Keratinocyte (primary cell): ENCODE data around the gene PLCL2. TPM values are rescaled to one million over a fixed set of nuclear protein-coding genes. Genes with fewer than 3 reads are reported as not detected.

Source experiments
- DNase-seq: peaks from one replicate; pipeline ENCODE4 v3.0.0-alpha.2; 2011; ENCODE audit warnings: low read depth, missing footprints, low spot score
- FAIRE-seq: peaks from 2 replicates; lab custom pipeline; 2011; peaks lifted over from hg19 to GRCh38; lab: Jason Lieb, UNC
- H2AFZ ChIP-seq: 2 replicates; pipeline ENCODE4 v1.6.0; 2012; ENCODE audit warnings: low read length, control low read depth, inconsistent platforms; ENCODE audit not compliant: control insufficient read depth
- H3K27ac ChIP-seq: 2 replicates; pipeline ENCODE4 v1.5.1; 2011; ENCODE audit warnings: low read length; ENCODE audit not compliant: control insufficient read depth, insufficient read depth
- H3K27me3 ChIP-seq: 3 replicates; pipeline ENCODE4 v1.6.0; 2011; ENCODE audit warnings: low read length; ENCODE audit not compliant: control insufficient read depth, insufficient read depth; ENCODE audit errors: extremely low read depth
- H3K36me3 ChIP-seq, 2 experiments: 2 replicates in 1 of 2; 3 replicates in 1 of 2; pipeline ENCODE4 v1.5.1; 2011; ENCODE audit warnings: low read length in 2 of 2, mild to moderate bottlenecking in 1 of 2; ENCODE audit not compliant: control insufficient read depth in 2 of 2, insufficient read depth in 2 of 2; ENCODE audit errors: extremely low read depth in 1 of 2
- H3K4me1 ChIP-seq: 3 replicates; pipeline ENCODE4 v1.5.1; 2011; ENCODE audit warnings: low read length; ENCODE audit not compliant: control insufficient read depth, insufficient read depth; ENCODE audit errors: extremely low read depth
- H3K4me2 ChIP-seq: 3 replicates; pipeline ENCODE4 v1.6.0; 2011; ENCODE audit warnings: low read depth, low read length; ENCODE audit not compliant: control insufficient read depth, insufficient read depth; ENCODE audit errors: extremely low read depth
- H3K4me3 ChIP-seq, 3 experiments: fragments of 200-600 bp in 1 of 3; sonication (generic) in 1 of 3; 2 replicates in 2 of 3; 3 replicates in 1 of 3; pipeline ENCODE4 v1.5.1; 2011 to 2016; ENCODE audit warnings: low read length in 3 of 3, mild to moderate bottlenecking in 3 of 3, control low read depth in 2 of 3, inconsistent platforms in 1 of 3, low read depth in 1 of 3, mixed read lengths in 1 of 3, mixed run types in 1 of 3, moderate library complexity in 1 of 3; ENCODE audit not compliant: control insufficient read depth in 2 of 3, insufficient read depth in 2 of 3; ENCODE audit errors: extremely low read depth in 1 of 3
- H3K79me2 ChIP-seq: 2 replicates; pipeline ENCODE4 v1.6.0; 2012; ENCODE audit warnings: low read length; ENCODE audit not compliant: control insufficient read depth, insufficient read depth
- H3K9ac ChIP-seq: 3 replicates; pipeline ENCODE4 v1.6.0; 2011; ENCODE audit warnings: low read length; ENCODE audit not compliant: control insufficient read depth, insufficient read depth; ENCODE audit errors: extremely low read depth
- H3K9me1 ChIP-seq: 3 replicates; pipeline ENCODE4 v1.6.0; 2011; ENCODE audit warnings: low read length; ENCODE audit not compliant: control insufficient read depth, insufficient read depth; ENCODE audit errors: extremely low read depth
- H3K9me3 ChIP-seq: 2 replicates; pipeline ENCODE4 v1.5.1; 2012; ENCODE audit warnings: low read depth, low read length; ENCODE audit not compliant: control insufficient read depth
- H4K20me1 ChIP-seq: 3 replicates; pipeline ENCODE4 v1.6.0; 2011; ENCODE audit warnings: low read length; ENCODE audit not compliant: control insufficient read depth, insufficient read depth; ENCODE audit errors: extremely low read depth
- CTCF ChIP-seq, 3 experiments: IDR thresholded peaks in 1 of 3; conservative IDR thresholded peaks in 1 of 3; optimal IDR thresholded peaks in 1 of 3; 2 replicates in 2 of 3; 3 replicates in 1 of 3; pipeline versions ENCODE3 to v1.5.1; 2011; ENCODE audit warnings: low read length in 3 of 3, mild to moderate bottlenecking in 3 of 3, moderate library complexity in 2 of 3, control low read depth in 1 of 3, inconsistent platforms in 1 of 3; ENCODE audit not compliant: insufficient read depth in 2 of 3; ENCODE audit errors: extremely low read depth in 1 of 3
- EZH2 ChIP-seq: IDR thresholded peaks from one replicate; pipeline ENCODE4 v1.6.1; 2012; ENCODE audit warnings: inconsistent platforms, mild to moderate bottlenecking, low read length, moderate library complexity
- dilution Hi-C: fragments of 300-500 bp; cut with MboI; formaldehyde crosslinking; loops from one replicate; pipeline ENCODE4 v1.7.0; 2020; ENCODE audit warnings: low sequenced_read_pairs; ENCODE audit not compliant: extremely low pct_ligation_motif_present
- polyA plus RNA-seq, 5 experiments: library from polyadenylated mRNA; depleted of rRNA in 3 of 5; stranded (reverse) in 3 of 5; stranded (forward) in 1 of 5; unstranded in 1 of 5; fragments of >200 nt; gene quantifications; 1 replicate in 1 of 5; 2 replicates in 3 of 5; 3 replicates in 1 of 5; pipeline versions ENCODE4 v1.2.1 to v1.2.3, GENCODE V29; 2011 to 2012; ENCODE audit warnings: missing spikeins in 2 of 5, low read depth in 1 of 5, low replicate concordance in 1 of 5

PLCL2 gene
- polyA plus RNA-seq, 1 donor (not counting 4 experiments of a cell fraction or from before 2014, with no cell fraction given), result 0.20 TPM

GRCh38 chr3:17059989-17060550 is 175.3 kb downstream of the PLCL2 start:
- no peak for TF ChIP-seq CTCF (optimal IDR thresholded peaks at IDR 0.05 in 1 of 3, IDR thresholded peaks at IDR 0.05 in 1 of 3, conservative IDR thresholded peaks at IDR 0.05 in 1 of 3; ENCODE audit: extremely low read depth in 1 of 3, insufficient read depth in 2 of 3, low read length in 3 of 3)
- TF ChIP-seq EZH2, result no peak
- Histone ChIP-seq H3K79me2 (no peaks in the 10 kb centered on the region), H3K9me1 (no peaks in the 10 kb centered on the region), H3K36me3 (no peaks in the 10 kb centered on the region), H3K4me3 (no peak overlapping the region), H3K9me3 (no peaks in the 10 kb centered on the region), H3K4me1 (no peaks in the 10 kb centered on the region), H3K27me3 (no peaks in the 10 kb centered on the region), H3K4me2 (no peak overlapping the region), H2AFZ (no peak overlapping the region), H3K27ac (no peak overlapping the region), H3K9ac (no peak overlapping the region), H4K20me1 (no peaks in the 10 kb centered on the region)
- FAIRE-seq, result no peak
- no peak for DNase-seq
- dilution Hi-C loops, result no loop called here

DNA sequence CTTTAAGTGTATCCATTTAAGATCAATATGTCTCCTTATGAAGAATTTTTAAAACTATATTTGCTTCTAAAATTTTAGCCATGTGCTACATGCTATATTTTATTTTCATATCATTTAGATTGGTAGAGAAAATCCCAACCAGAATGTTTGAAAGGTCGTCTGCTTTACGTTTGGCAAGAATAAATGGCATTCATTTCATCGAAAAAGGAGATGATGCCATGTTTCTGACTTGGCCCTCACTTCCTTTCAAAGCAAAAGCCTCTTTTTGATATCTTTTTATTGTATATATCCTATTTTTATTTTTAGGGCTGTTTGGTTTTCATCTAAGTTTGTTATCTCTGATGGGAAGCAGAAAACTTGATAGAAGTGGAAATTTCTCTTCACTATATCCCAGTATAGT is 176.2 kb downstream of the PLCL2 start:
- no peak for FAIRE-seq
- dilution Hi-C loops, result no loop called here
- no peak for TF ChIP-seq CTCF (optimal IDR thresholded peaks at IDR 0.05 in 1 of 3, IDR thresholded peaks at IDR 0.05 in 1 of 3, conservative IDR thresholded peaks at IDR 0.05 in 1 of 3; ENCODE audit: extremely low read depth in 1 of 3, insufficient read depth in 2 of 3, low read length in 3 of 3)
- no peak for TF ChIP-seq EZH2
- no peaks in the 10 kb centered on the region for H3K4me1 ChIP-seq
- no peak overlapping the region for H3K4me3 ChIP-seq
- no peaks in the 10 kb centered on the region for H3K36me3 ChIP-seq
- H3K9ac ChIP-seq, result no peak overlapping the region
- no peaks in the 10 kb centered on the region for H3K79me2 ChIP-seq
- no peaks in the 10 kb centered on the region for H3K27me3 ChIP-seq
- no peaks in the 10 kb centered on the region for H4K20me1 ChIP-seq
- H2AFZ ChIP-seq, result no peak overlapping the region
- DNase-seq, result no peak
- no peaks in the 10 kb centered on the region for H3K9me1 ChIP-seq
- no peak overlapping the region for H3K4me2 ChIP-seq
- H3K9me3 ChIP-seq, result no peaks in the 10 kb centered on the region
- no peak overlapping the region for H3K27ac ChIP-seq
